Brain pericyte (primary cell): ENCODE data around the gene BHLHE23.
"Not testable (repeated sequence)": the region's sequence is repeated elsewhere in the genome, so short reads cannot be mapped to it uniquely, and the experiment has no call there.

ENCODE experiments used
- DNase-seq: peaks from one replicate; pipeline ENCODE4 v3.0.0-alpha.2; 2012; ENCODE audit warnings: low read depth, low spot score

The BHLHE23 gene

DNA sequence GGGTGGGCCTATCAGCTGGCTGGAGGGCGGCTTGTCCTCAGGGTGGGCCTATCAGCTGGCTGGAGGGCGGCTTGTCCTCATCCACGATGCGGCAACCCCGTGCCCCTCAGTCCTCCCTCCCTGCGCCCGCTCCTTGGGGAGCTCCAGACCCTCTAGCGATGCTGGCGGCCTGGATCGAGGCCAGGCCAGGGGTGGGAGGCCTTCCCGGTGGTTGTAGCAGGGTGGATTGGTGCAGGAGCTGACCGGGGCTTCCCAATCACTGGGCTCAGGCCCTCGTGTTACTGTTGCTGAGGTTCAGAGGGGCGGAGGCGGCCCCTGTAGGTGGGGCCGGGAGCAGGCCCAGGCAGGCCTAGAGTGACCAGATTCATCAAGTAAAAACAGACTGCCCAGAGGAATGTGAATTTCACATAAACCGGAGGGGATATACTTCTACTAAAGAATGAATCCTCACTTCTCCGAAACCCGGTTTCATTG lies 45.4 kb downstream of the BHLHE23 start:
- DNase-seq: no peak

DNA sequence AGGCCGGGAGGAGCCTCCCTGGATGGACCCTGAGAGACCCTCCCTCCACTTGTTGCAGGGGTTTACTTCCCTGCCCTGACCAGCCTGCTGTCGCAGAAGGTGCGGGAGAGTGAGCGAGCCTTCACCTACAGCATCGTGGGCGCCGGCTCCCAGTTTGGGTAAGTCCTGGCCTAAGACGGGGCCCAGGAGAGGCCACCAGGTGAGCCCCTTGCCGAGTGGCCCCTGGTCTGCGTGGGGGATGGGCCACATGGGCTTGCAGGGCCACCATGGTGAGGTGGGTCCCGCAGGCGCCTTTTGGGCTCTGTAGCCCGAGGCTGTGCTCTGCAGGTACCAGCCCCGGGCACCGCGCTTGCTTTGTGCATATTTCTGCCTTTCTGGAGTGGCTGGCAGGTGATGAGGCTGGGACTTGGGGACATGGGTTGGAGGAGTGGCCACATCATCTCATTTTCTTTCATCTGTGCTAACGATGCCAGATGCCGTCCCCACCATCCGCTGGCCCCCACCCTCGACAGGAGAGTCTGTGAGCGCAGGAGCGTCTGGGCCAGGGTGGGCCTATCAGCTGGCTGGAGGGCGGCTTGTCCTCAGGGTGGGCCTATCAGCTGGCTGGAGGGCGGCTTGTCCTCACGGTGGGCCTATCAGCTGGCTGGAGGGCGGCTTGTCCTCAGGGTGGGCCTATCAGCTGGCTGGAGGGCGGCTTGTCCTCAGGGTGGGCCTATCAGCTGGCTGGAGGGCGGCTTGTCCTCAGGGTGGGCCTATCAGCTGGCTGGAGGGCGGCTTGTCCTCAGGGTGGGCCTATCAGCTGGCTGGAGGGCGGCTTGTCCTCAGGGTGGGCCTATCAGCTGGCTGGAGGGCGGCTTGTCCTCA lies 46.1 kb downstream of the BHLHE23 start:
- not testable (repeated sequence) for DNase-seq

DNA sequence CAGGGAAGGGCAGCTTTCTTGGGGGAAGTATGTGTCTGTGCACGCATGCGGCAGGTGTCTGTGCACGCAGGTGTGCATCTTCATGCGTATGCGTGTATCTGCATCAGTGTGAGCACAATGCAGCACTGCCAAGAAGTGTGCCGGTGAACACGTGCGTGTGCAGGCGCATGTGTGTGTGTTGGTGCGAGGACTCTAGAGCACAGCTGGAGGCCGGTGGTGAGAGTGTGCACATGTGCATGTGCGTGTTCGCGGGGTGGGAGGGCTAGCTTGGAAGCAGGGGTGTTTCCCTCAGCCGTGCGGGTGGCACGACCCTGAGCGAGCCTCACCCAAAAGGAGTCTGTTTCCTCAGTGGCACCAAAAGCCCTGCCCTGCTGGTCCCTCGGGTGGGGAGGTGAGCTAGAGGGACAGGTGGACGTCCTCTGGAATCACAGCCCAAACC lies 46.7 kb downstream of the BHLHE23 start:
- no peak for DNase-seq

DNA sequence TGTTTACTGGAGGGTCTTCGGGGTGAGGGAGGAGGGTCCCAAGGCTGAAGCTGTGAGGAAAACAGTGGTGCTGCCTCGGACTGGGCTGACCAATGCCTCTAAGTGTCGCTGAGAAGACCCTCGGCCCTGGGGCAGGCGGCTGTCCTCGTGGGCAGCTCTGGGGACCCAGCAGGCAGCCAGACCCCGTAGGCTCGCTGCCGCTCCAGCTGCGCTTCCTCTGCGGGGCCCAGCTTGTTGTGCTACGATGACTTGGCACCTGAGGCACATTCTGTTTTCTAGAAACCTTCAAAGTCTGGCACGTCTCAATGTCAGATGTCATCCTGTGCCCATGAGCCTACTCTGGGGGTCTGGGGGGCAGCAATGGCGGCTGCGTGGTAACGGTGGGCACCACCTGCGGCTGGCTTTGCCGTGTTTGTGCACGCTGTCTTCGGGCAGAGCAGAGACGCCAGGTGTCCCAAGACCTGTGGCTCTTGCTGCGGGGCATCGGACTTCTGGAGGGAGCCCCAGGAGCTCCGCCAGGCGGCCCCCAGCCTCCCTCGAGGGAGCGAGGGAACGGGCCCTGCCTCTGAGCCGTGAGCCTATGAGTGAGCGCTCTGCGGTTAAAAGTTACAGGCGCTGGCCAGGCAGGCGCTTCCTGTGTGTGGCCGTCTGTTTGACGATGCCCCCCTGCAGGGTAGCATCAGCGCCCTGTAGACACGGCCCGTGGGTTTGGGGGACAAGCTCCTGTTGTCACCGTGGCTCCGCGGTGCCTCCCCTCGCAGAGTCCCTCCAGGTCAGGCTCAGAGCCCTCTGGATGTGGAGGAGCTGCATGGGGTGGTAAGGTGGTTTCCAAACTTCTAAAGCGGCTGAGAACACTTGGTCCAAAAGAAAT lies 47.4 kb downstream of the BHLHE23 start:
- no peak for DNase-seq

DNA sequence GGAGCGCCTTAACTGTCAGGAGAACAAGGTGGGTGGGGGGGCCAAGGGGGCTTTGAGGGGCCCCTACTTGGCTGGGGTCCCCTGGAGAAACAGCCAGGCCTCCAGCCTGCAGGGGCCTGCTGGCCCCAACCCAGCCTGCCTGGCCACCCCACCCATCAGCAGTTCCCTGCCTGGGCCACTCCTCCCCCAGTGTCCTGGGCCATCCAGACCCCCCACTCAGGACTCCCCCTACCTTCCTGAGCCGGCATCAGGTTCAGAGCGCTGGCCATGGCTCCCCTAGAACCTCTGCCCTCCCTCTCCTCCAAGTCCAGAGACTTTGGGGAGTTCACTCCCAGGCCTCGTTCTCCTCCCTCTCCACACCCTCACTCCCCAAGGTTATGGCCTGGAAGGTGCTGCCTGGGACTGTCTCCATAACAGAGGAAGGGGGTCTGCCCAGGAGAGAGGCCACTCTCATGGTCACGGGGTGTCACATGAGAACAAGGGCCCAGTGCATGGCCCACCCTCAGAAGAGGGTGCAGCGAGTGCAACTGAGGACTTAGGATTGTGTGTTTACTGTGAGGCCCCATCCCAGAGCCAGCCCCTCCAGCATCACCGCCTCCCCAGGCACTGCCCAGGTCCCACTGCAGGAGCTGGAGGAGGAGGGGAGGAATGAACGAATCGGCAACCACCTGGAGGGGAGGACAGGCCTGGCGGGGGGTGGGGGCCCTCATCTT lies 48.2 kb downstream of the BHLHE23 start:
- DNase-seq: no peak

DNA sequence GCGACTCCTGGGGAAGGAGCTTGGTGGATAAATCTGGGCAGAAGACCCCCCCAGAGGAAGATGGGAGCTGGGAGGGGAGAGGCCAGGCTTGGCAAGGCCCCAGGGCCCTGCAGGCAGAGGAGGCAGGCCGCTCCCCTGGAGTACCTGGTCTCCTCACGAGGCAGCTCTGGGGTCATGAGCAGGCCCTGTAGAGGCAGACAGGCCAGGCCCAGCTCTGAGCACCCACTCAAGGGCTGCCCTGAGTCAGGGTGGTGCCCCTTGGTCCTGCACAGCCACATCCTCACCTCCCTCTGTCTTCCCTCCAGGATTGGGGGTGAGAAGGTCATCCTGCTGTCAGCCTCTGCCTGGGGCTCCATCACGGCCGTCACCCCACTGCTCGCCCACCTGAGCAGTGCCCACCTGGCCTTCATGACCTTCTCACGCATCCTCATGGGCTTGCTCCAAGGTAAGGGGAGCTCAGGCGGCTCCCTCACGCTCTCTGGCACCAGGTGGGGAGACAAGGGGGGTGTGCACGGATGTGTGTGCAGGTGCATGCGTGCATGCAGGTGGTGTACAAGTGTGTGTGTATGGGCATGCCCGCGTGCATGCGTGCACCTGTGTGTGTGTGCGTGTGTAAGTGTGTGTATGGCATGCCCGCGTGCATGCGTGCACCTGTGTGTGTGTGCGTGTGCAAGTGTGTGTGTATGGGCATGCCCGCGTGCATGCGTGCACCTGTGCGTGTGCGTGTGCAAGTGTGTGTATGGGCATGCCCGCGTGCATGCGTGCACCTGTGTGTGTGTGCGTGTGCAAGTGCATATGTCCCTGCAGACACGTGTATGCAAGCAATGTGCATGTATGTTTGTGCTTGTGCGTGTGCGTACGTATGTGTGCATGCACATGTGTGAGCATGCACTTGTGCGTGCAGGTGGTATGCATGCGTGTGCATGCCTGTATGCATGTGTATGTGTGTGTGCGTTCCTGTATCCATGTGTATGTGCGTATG lies 49.3 kb downstream of the BHLHE23 start:
- DNase-seq: no peak

DNA sequence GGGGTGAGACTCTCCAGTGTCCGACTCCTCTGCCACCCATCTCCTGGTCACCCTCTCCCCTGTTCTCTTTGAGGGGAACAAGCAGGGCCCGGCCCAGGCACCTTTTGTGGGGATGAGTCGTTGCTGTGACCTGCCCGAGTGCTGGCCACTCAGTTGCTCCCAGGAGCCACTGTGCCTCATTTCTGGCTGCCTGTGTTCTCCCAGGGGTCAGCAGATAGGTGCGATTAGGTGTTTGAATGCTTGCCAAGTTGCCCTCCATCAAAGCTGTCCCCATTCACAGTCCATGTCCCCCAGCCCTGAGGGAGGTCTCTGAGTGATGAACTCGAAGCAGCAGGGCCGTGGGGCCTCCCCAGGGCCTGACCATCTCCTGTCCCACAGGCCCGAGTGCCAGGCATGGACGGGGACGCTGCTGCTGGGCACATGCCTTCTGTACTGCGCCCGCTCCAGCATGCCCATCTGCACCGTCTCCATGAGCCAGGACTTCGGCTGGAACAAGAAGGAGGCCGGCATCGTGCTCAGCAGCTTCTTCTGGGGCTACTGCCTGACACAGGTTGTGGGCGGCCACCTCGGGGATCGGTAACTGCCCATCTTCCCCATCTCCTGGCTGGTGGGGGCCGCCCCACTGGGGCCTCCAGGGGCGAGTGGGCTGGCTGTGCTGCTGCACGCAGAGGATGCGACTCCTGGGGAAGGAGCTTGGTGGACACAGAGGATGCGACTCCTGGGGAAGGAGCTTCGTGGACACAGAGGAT lies 50.2 kb downstream of the BHLHE23 start:
- DNase-seq: no peak
